ENCODE measurements around the gene ADARB2.

The ADARB2 gene

DNA sequence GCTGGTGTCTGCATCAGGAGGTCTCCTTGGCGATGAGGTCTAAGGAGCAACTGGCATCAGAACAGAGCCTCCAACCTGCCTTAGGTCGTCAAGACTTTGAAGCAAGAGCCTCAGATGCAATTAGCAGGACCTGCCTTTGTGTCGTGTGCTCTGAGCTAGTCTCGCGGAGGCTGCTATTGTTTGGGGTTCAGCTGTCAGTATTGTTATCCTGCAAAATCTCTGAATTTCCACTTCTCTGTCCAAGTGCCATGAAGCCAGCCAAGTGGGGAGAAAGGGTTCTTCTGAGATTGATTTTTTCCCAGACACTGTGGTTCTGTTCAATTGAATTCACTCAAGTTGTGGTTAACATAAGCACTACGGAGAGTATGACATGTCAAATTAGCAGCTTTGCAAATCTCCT, 78.7 kb downstream of the ADARB2 start:
- no peak for TF ChIP-seq POLR2A (IDR thresholded peaks at IDR 0.05; ENCODE audit: low read depth, low read length)
- no peak for FAIRE-seq
- DNase-seq (ENCODE audit: insufficient read length, low spot score), result no peak

DNA sequence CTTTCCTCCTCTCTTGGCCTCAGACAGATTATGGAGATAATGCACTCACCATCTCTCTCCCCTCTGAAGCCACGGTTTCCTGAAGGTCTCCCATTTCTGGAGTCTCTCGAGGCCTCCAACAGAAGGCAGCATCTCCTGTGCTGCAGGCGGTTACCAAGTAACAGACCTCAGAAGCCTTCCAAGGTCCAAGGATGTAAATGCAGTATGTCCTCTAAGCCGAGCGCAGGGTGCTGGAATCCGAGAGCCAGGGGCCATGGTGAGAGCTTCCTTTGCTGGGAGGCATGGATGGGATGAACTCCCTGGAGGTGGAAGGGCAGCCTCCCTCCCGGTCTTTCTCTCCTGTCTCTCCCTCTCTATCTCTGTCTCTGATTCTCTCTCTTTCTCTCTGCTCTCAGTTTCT, 79.8 kb downstream of the ADARB2 start:
- no peak for DNase-seq (ENCODE audit: insufficient read length, low spot score)
- FAIRE-seq, result no peak
- no peak for TF ChIP-seq POLR2A (IDR thresholded peaks at IDR 0.05; ENCODE audit: low read depth, low read length)

DNA sequence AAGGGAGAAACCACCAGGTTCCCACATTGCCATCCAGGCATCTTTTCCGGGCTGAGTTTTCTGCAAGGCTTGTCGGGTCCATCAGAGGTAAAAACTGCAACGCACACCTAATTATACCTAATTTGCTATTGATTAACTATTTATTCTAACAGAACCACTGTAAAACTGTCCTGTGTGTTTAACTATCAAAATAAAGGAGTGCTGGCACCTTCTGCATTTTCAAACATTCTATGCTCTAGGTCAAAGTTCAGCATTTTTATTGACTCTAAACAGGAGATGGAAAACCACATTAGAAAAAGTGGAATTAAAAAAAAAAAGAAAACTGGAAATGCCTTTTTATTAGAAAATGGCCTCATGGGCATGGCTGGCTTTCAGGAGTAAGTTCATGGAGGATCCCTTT, 82.0 kb downstream of the ADARB2 start:
- no peak for TF ChIP-seq POLR2A (IDR thresholded peaks at IDR 0.05; ENCODE audit: low read depth, low read length)
- DNase-seq (ENCODE audit: insufficient read length, low spot score) (no peak), FAIRE-seq (no peak)

DNA sequence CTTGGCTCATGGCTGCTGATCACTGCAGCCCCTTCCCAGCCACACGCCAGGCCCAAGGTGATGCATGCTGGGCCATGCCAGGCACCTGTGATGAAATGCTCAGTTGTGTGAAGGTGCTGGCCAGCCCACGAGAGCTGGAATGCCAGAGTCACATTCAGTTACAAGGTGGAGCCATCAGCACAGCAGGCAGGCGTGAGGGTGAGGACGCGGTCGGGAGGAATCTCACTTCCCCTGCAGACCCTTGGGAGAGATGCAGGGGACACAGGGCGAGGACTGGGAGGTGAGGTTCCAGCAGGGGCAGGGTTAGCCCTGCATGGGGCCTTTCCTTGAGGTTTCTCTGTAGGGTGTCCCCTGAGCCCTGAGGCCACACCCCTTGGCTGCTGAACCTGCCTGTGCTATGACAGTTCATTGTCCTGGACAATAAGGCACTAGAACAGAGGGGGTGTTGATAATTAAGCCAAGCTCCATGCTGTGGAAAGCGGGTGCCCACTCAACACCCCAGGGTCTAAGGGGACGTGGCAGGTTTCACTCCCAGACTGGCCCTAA, 82.4 kb downstream of the ADARB2 start:
- FAIRE-seq (no peak), DNase-seq (ENCODE audit: insufficient read length, low spot score) (no peak)
- TF ChIP-seq POLR2A (IDR thresholded peaks at IDR 0.05; ENCODE audit: low read depth, low read length), result no peak

DNA sequence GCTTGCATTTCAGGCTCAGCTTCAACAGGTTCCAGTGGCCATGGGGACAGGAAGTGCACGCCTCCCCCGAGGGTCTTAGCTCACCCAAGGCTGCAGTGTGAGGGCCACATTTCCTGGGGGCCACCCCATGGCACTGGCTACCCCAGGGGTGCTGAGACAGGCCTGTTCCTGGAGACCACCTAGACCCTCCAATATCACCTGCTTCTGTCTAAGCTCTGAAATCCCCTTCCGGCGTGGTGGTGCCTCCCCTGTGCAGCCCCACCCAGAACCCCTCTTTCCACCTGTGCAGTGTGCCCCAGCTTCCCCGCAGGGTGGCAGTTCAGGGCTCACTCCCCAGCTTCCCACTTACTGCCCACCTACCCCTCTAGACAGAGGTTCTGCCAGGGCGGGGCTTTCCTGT, 83.1 kb downstream of the ADARB2 start:
- FAIRE-seq, result no peak
- no peak for TF ChIP-seq POLR2A (IDR thresholded peaks at IDR 0.05; ENCODE audit: low read depth, low read length)

DNA sequence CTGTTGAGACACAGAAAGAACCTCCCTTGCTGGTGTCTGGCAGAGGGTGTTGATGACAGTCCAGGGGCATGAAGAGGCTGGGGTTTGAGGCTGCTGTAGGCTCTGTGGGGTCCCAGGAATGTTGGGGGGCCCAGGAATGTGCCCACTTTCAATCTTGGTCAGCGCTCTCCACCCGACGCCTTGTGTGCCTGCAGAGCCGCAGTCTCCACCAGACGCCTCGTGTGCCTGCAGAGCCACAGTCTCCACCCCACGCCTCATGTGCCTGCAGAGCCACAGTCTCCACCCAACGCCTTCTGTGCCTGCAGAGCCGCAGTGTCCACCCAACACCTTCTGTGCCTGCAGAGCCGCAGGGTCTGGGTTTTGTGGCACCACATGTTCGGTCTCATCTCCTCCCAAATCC, 84.0 kb downstream of the ADARB2 start:
- no peak for TF ChIP-seq POLR2A (IDR thresholded peaks at IDR 0.05; ENCODE audit: low read depth, low read length)
- no peak for FAIRE-seq
- DNase-seq (ENCODE audit: insufficient read length, low spot score), result no peak

More for the DNA sequence above, 83.1 kb downstream of the ADARB2 start:
- DNase-seq (ENCODE audit: insufficient read length, low spot score), result no peak

DNA sequence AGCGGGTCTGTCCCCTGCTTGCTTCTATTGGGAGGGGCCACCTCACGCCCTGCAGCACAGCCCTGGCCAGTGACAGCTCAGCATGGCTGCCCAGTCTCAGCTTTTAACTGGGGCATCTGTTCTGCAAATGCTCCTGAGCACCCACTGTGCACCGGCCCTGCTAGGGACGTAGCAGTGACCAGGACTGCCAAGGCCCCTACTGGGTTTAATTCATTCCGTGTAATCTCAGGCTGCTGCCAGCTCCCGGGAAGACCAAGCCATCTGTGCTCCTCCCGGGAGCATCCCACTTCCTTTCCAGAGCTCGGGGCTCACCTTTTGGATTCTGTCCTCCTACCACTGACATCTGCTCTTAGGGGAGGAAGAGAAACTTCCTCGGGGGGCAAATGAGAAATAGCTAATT, 85.2 kb downstream of the ADARB2 start:
- no peak for FAIRE-seq
- TF ChIP-seq POLR2A (IDR thresholded peaks at IDR 0.05; ENCODE audit: low read depth, low read length), result no peak
- DNase-seq (ENCODE audit: insufficient read length, low spot score), result no peak

DNA sequence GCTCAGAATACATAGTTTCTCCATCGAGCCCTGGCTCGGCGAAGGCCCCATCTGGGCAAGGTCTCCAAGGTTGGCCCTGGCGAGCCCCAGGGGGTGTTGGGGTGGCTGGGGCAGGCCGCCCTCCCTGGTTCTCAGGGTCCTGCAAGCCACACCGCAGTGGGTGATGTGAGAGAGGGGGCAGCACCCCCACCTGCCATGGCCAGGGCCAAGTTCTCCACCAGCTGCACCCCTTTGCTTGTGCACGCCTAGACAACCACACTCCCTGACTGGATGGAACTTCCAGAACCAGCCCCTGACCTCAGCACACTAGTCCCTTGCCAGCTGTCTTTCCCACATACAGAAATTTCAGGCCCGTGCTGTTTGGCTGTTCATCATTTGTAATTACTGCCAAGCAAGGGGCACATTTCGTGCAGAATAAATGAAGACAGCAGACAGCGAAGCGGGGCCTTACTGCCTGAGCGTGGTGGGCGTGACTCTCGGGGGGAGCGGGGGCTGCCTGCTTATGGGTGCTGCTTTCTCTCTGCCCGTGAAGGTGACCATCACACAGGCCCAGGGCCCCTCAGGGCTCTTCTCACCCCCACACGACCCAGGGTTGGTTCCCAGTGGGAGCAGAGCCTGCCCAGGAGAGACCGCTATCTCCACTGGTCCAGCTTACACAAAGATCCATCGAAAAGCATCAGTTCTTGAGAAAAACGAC, 85.9 kb downstream of the ADARB2 start:
- DNase-seq (ENCODE audit: insufficient read length, low spot score), result no peak
- TF ChIP-seq POLR2A (IDR thresholded peaks at IDR 0.05; ENCODE audit: low read depth, low read length), result no peak
- FAIRE-seq, result no peak

DNA sequence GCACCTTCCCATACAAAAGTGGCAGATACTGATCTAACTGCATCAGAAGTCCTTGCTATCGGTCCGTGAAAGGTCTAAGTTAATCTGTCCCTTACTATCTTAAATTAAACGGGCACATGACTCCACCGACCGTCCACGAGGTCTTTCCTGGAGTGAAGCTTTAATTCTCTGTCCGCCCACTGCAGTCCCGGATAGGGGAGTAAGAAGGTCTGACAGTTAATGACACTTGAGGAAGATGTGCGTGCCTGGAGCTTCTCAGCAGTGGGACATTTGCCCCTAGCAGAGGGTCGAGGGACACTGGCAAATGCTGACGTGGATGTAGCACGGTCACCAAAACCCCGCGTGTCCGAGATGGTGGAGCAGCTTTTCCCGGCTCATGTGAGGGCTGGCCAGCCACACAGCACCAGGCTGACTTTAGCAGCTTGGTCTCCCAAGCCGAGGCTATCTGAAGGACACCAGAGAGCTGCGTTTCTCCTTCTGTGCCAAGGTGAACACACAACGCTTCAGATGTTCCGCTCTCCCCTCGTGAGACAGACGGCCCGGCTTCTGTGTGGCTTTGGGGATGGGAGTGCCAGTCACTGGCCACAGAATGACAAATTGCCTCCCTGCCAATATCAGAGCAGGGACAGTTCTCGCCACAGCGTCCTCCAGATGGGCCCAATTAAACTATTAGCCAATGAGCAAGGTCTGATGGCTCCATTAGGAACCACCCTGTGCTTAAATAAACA, 86.6 kb downstream of the ADARB2 start:
- DNase-seq (ENCODE audit: insufficient read length, low spot score), result no peak
- FAIRE-seq, result no peak
- TF ChIP-seq POLR2A (IDR thresholded peaks at IDR 0.05; ENCODE audit: low read depth, low read length), result no peak

DNA sequence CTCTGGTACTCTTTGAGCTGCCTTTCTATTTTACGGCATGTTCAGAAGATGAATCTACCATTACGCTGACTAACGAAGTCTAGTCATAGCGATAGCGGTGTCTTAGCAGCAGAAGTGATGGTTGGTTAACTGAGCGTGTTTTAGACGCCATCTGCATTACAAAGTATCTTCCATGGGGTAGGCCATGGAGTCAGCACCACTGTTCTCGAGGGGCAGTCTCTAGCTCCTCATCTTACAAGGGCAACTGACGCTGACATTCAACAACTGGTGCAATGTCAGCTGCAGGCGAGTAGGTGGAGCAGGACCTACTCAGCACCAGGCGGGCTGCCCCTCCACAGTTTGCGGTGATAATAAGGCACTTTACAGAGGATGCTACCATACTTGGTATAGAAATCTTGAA, 88.7 kb downstream of the ADARB2 start:
- no peak for DNase-seq (ENCODE audit: insufficient read length, low spot score)
- TF ChIP-seq POLR2A (IDR thresholded peaks at IDR 0.05; ENCODE audit: low read depth, low read length), result no peak
- FAIRE-seq, result no peak

DNA sequence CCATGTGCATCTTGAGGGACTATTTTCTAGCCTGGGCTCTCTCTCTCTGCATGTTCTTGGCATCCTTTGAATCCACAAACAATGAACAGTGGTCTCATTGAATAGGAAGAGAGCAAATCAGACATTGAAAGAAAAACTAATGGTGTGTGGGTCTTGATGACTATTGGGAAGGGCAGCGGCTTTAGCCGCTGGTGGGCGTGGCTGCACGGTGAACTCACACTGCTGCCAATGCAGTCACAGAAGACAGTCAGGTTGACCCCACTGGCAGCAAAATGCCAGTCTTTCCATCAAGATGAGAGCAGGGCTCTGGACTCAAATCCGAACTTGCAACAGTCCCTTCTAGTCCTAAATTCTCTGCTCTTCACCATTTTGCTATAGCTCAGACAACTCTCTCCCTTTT, 91.0 kb downstream of the ADARB2 start:
- FAIRE-seq (no peak), DNase-seq (ENCODE audit: insufficient read length, low spot score) (no peak)
- TF ChIP-seq POLR2A (IDR thresholded peaks at IDR 0.05; ENCODE audit: low read depth, low read length), result no peak

DNA sequence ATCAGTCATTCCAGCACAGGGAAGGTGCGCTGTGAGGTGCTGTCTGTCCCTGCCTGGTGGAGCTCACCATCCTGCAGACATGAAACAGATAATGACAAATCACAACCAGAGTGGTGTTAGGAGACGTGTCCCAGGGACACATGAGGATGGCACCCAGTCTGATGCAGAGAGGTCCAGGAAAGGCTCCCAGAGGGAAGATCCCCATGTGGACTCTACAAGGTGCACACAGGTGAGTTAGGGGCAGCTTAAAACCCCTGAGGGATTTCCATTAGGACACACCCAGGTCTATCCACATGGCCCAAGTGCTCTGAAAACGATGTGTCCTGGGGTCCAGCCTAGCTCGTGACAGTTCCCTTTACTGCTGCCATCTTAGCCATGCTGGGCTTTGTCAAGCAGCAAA, 91.4 kb downstream of the ADARB2 start:
- no peak for TF ChIP-seq POLR2A (IDR thresholded peaks at IDR 0.05; ENCODE audit: low read depth, low read length)
- DNase-seq (ENCODE audit: insufficient read length, low spot score) (no peak), FAIRE-seq (no peak)

DNA sequence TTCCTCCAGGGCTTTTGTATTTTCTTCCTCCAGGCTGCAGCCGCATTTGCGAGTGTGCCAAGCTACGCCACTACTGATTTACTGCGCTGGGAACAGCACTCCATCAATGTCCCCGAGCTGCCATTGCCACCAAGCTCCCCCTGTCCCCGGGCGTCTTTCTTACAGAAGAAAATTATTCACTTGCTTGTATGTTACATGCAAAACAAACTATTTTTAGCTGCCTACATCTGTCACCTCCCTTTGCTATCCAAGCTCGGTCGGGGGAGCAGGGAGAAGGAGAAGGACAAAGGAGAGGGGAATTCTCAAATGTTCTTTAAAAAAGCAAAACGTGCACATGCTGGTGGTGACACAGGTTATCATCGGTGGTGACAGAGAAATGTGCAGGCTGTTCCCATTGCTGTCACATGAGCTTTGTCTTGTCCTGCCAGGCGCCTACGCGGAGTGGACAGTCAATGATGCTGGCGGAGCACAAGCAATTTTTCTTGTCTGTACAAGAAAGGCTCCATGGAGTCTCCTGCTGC, 93.1 kb downstream of the ADARB2 start:
- DNase-seq (ENCODE audit: insufficient read length, low spot score), result no peak
- no peak for FAIRE-seq
- no peak for TF ChIP-seq POLR2A (IDR thresholded peaks at IDR 0.05; ENCODE audit: low read depth, low read length)

DNA sequence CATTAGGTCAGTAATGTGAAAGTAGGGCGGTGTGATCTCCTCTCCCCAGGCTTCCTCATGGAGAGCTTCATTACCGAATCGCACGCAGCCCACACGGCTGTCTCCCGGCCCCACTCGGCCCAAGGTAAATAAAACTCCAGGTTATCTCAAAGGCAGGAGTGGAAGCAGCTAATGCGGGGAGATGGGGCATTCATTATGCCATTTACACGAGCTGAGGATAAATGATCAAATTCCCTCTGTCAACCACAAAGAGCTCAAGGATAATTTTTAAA, 93.5 kb downstream of the ADARB2 start:
- DNase-seq (ENCODE audit: insufficient read length, low spot score) (no peak), FAIRE-seq (no peak)
- TF ChIP-seq POLR2A (IDR thresholded peaks at IDR 0.05; ENCODE audit: low read depth, low read length), result no peak
